Measurements from ENCODE around the gene OR4F15.
"Not testable (repeated sequence)": the region's sequence is repeated elsewhere in the genome, so short reads cannot be mapped to it uniquely, and the experiment has no call there.

Gene OR4F15

GRCh38 chr15:101811902-101812301, at the start of gene OR4F15:
Gene OR4F15, plus strand, starts transcription at chr15:101812202. Its CDS starts 5,985 bp downstream, at chr15:101818187.
- DNase-seq (ENCODE audit: low read depth), result no peak

GRCh38 chr15:101764669-101765339, 47.2 kb upstream of the OR4F15 start:
- DNase-seq (ENCODE audit: low read depth), result not testable (repeated sequence)

GRCh38 chr15:101765340-101765671, 46.7 kb upstream of the OR4F15 start:
- DNase-seq (ENCODE audit: low read depth), result not testable (repeated sequence)

- no peak for DNase-seq (ENCODE audit: low read depth)
Observed at GRCh38 chr15:101765772-101766456, 46.1 kb upstream of the OR4F15 start.

- DNase-seq (ENCODE audit: low read depth), result not testable (repeated sequence)
Observed at GRCh38 chr15:101767083-101767640, 44.8 kb upstream of the OR4F15 start.

GRCh38 chr15:101772921-101773320, 39.1 kb upstream of the OR4F15 start:
- DNase-seq (ENCODE audit: low read depth), result no peak

GRCh38 chr15:101773496-101774100, 38.4 kb upstream of the OR4F15 start:
- DNase-seq (ENCODE audit: low read depth), result no peak

GRCh38 chr15:101775136-101775535, 36.9 kb upstream of the OR4F15 start:
- DNase-seq (ENCODE audit: low read depth), result no peak

- not testable (repeated sequence) for DNase-seq (ENCODE audit: low read depth)
Observed at GRCh38 chr15:101778576-101778975, 33.4 kb upstream of the OR4F15 start.

- DNase-seq (ENCODE audit: low read depth), result not testable (repeated sequence)
Observed at GRCh38 chr15:101780225-101780624, 31.8 kb upstream of the OR4F15 start.

- no peak for DNase-seq (ENCODE audit: low read depth)
Observed at GRCh38 chr15:101781928-101782327, 30.1 kb upstream of the OR4F15 start.

GRCh38 chr15:101784644-101785043, 27.4 kb upstream of the OR4F15 start:
- no peak for DNase-seq (ENCODE audit: low read depth)

GRCh38 chr15:101786422-101786821, 25.6 kb upstream of the OR4F15 start:
- not testable (repeated sequence) for DNase-seq (ENCODE audit: low read depth)

- DNase-seq (ENCODE audit: low read depth), result not testable (repeated sequence)
Observed at GRCh38 chr15:101788001-101788400, 24.0 kb upstream of the OR4F15 start.

GRCh38 chr15:101788503-101789269, 23.3 kb upstream of the OR4F15 start:
- DNase-seq (ENCODE audit: low read depth), result not testable (repeated sequence)

GRCh38 chr15:101790748-101791147, 21.3 kb upstream of the OR4F15 start:
- not testable (repeated sequence) for DNase-seq (ENCODE audit: low read depth)

GRCh38 chr15:101793981-101794380, 18.0 kb upstream of the OR4F15 start:
- not testable (repeated sequence) for DNase-seq (ENCODE audit: low read depth)

GRCh38 chr15:101795455-101795854, 16.5 kb upstream of the OR4F15 start:
- DNase-seq (ENCODE audit: low read depth), result peak; percentile 40

- no peak for DNase-seq (ENCODE audit: low read depth)
Observed at GRCh38 chr15:101799665-101800064, 12.3 kb upstream of the OR4F15 start.

GRCh38 chr15:101801048-101801447, 11.0 kb upstream of the OR4F15 start:
- DNase-seq (ENCODE audit: low read depth), result no peak

GRCh38 chr15:101803209-101803608, 8.8 kb upstream of the OR4F15 start, which contains the start of gene OR4F6:
Gene OR4F6, plus strand, starts transcription at chr15:101803509. Its CDS starts 2,211 bp downstream, at chr15:101805720.
- no peak for DNase-seq (ENCODE audit: low read depth)

GRCh38 chr15:101803676-101804075, 8.3 kb upstream of the OR4F15 start:
- DNase-seq (ENCODE audit: low read depth), result no peak

All from GM04504 (cell line).